Trophoblast cell (in vitro differentiated cells and primary cell): ENCODE results near the gene UBE2U.
A peak's percentile ranks its signal among the peaks of the same experiment; 100 is the strongest.

ENCODE experiments used
- DNase-seq, 2 donors: peaks; one replicate each; pipeline ENCODE4 v3.0.0-alpha.2; 2016
- H2AFZ ChIP-seq: 2 replicates; pipeline ENCODE4 v1.6.1; 2013; ENCODE audit warnings: low read length, moderate library complexity, mild to moderate bottlenecking; ENCODE audit not compliant: insufficient read depth, poor library complexity
- H2AK5ac ChIP-seq: 2 replicates; pipeline ENCODE4 v1.6.1; 2013; ENCODE audit warnings: mild to moderate bottlenecking, low read length
- H2BK120ac ChIP-seq: 2 replicates; pipeline ENCODE4 v1.6.1; 2013; ENCODE audit warnings: low read length, mild to moderate bottlenecking, moderate library complexity; ENCODE audit not compliant: insufficient read depth, poor library complexity
- H2BK12ac ChIP-seq: 2 replicates; pipeline ENCODE4 v1.6.1; 2013; ENCODE audit warnings: mild to moderate bottlenecking, low read length, moderate library complexity
- H2BK5ac ChIP-seq: 2 replicates; pipeline ENCODE4 v1.6.1; 2013; ENCODE audit warnings: low read length, low read depth, moderate library complexity, mild to moderate bottlenecking; ENCODE audit not compliant: poor library complexity
- H3K14ac ChIP-seq: 2 replicates; pipeline ENCODE4 v1.6.1; 2013; ENCODE audit warnings: mild to moderate bottlenecking, low read length
- H3K18ac ChIP-seq: 2 replicates; pipeline ENCODE4 v1.6.1; 2013; ENCODE audit warnings: mild to moderate bottlenecking, low read length
- H3K23ac ChIP-seq: 2 replicates; pipeline ENCODE4 v1.6.1; 2013; ENCODE audit warnings: low read length
- H3K27ac ChIP-seq: 2 replicates; pipeline ENCODE4 v1.5.1; 2013; ENCODE audit warnings: low read depth, mild to moderate bottlenecking, inconsistent platforms, low read length, moderate library complexity
- H3K27me3 ChIP-seq: 2 replicates; pipeline ENCODE4 v1.6.1; 2013; ENCODE audit warnings: inconsistent platforms, mild to moderate bottlenecking, low read length, moderate library complexity; ENCODE audit not compliant: insufficient read depth
- H3K36me3 ChIP-seq, 2 experiments: 1 replicate in 1 of 2; 2 replicates in 1 of 2; pipeline ENCODE4 v1.6.1; 2013; ENCODE audit warnings: low read length in 2 of 2, mild to moderate bottlenecking in 2 of 2, moderate library complexity in 1 of 2; ENCODE audit not compliant: insufficient read depth in 2 of 2, control insufficient read depth in 1 of 2
- H3K4ac ChIP-seq: 2 replicates; pipeline ENCODE4 v1.6.1; 2013; ENCODE audit warnings: low read depth, mild to moderate bottlenecking, low read length, moderate library complexity
- H3K4me1 ChIP-seq, 2 experiments: 1 replicate in 1 of 2; 2 replicates in 1 of 2; pipeline ENCODE4 v1.6.1; 2013; ENCODE audit warnings: low read length in 2 of 2, mild to moderate bottlenecking in 2 of 2, moderate library complexity in 1 of 2; ENCODE audit not compliant: insufficient read depth in 2 of 2, control insufficient read depth in 1 of 2
- H3K4me2 ChIP-seq: 2 replicates; pipeline ENCODE4 v1.6.1; 2013; ENCODE audit warnings: inconsistent platforms, mild to moderate bottlenecking, low read length, moderate library complexity
- H3K4me3 ChIP-seq: 2 replicates; pipeline ENCODE4 v1.5.1; 2013; ENCODE audit warnings: mild to moderate bottlenecking, low read depth, low read length, inconsistent platforms
- H3K79me1 ChIP-seq: one replicate; pipeline ENCODE4 v1.6.1; 2013; ENCODE audit warnings: low read length
- H3K79me2 ChIP-seq: 2 replicates; pipeline ENCODE4 v1.6.1; 2013; ENCODE audit warnings: low read length, mild to moderate bottlenecking; ENCODE audit not compliant: control insufficient read depth, insufficient read depth, poor library complexity
- H3K9ac ChIP-seq: 2 replicates; pipeline ENCODE4 v1.6.1; 2013; ENCODE audit warnings: mild to moderate bottlenecking, low read length
- H3K9me3 ChIP-seq: 2 replicates; pipeline ENCODE4 v1.6.1; 2013; ENCODE audit warnings: low read depth, mild to moderate bottlenecking, control low read depth, inconsistent platforms, low read length; ENCODE audit not compliant: insufficient read depth
- H4K12ac ChIP-seq: 2 replicates; pipeline ENCODE4 v1.6.1; 2013; ENCODE audit warnings: low read depth, mild to moderate bottlenecking, low read length, moderate library complexity
- H4K8ac ChIP-seq: 2 replicates; pipeline ENCODE4 v1.6.1; 2013; ENCODE audit warnings: low read depth, mild to moderate bottlenecking, low read length, moderate library complexity
- H4K91ac ChIP-seq: one replicate; pipeline ENCODE4 v1.6.1; 2013; ENCODE audit warnings: low read depth, mild to moderate bottlenecking, low read length, moderate library complexity
- WGBS: extraction: QIAGEN DNeasy Blood & Tissue Kit; methylation state at CpG from one replicate; pipeline ENCODE4 v1.1.7; 2013; ENCODE audit warnings: missing lambda C conversion rate; ENCODE audit not compliant: insufficient read length, insufficient coverage; ENCODE audit errors: extremely low coverage; 5-methylcytosine and 5-hydroxymethylcytosine counted together

The UBE2U gene

GRCh38 chr1:64229307-64229706, 25.9 kb downstream of the UBE2U start:
- no peak for DNase-seq
- no peak overlapping the region for H3K4ac ChIP-seq
- no peak overlapping the region for H2AFZ ChIP-seq
- H3K18ac ChIP-seq = no peak overlapping the region
- peaks cover 1% of the 10 kb centered on the region for H3K79me1 ChIP-seq
- H3K27me3 ChIP-seq = no peaks in the 10 kb centered on the region
- H3K23ac ChIP-seq = no peak overlapping the region
- H3K36me3 ChIP-seq = no peaks in the 10 kb centered on the region
- no peak overlapping the region for H2AK5ac ChIP-seq
- no peak overlapping the region for H3K4me3 ChIP-seq
- peak overlapping the region; percentile 68 for H4K91ac ChIP-seq
- no peaks in the 10 kb centered on the region for H3K9me3 ChIP-seq
- no peak overlapping the region for H3K27ac ChIP-seq
- H3K9ac ChIP-seq = no peak overlapping the region
- H2BK5ac ChIP-seq = peak overlapping the region; percentile 49
- peak overlapping the region; percentile 33 for H2BK120ac ChIP-seq
- H3K14ac ChIP-seq = no peak overlapping the region
- no peaks in the 10 kb centered on the region for H3K79me2 ChIP-seq
- no peaks in the 10 kb centered on the region for H3K4me1 ChIP-seq
- H4K12ac ChIP-seq = no peak overlapping the region
- WGBS = no CpG with 5 or more reads among the region's 3 CpGs
- H2BK12ac ChIP-seq = peak overlapping the region; percentile 87
- peak overlapping the region; percentile 19 for H4K8ac ChIP-seq
- H3K4me2 ChIP-seq = no peak overlapping the region

- no peaks in the 10 kb centered on the region for H3K9me3 ChIP-seq
- H3K23ac ChIP-seq = no peak overlapping the region
- H3K4me2 ChIP-seq = no peak overlapping the region
- no peak overlapping the region for H2BK12ac ChIP-seq
- no peak overlapping the region for H2AK5ac ChIP-seq
- H3K79me2 ChIP-seq = no peaks in the 10 kb centered on the region
- no peaks in the 10 kb centered on the region for H3K27me3 ChIP-seq
- H3K4ac ChIP-seq = no peak overlapping the region
- no peak overlapping the region for H2BK120ac ChIP-seq
- peaks cover 1% of the 10 kb centered on the region for H3K79me1 ChIP-seq
- no peak overlapping the region for H4K8ac ChIP-seq
- no peak overlapping the region for H3K4me3 ChIP-seq
- H3K27ac ChIP-seq = no peak overlapping the region
- DNase-seq = no peak
- no peaks in the 10 kb centered on the region for H3K36me3 ChIP-seq
- no peak overlapping the region for H4K91ac ChIP-seq
- H3K9ac ChIP-seq = no peak overlapping the region
- H3K4me1 ChIP-seq = no peaks in the 10 kb centered on the region
- no peak overlapping the region for H4K12ac ChIP-seq
- no peak overlapping the region for H2AFZ ChIP-seq
- no peak overlapping the region for H3K14ac ChIP-seq
- no CpG with 5 or more reads among the region's 4 CpGs for WGBS
- no peak overlapping the region for H3K18ac ChIP-seq
- H2BK5ac ChIP-seq = no peak overlapping the region
Measured at GRCh38 chr1:64231153-64231552, 27.7 kb downstream of the UBE2U start.

GRCh38 chr1:64231654-64232053, 28.2 kb downstream of the UBE2U start:
- H3K4me2 ChIP-seq = no peak overlapping the region
- H3K9me3 ChIP-seq = no peaks in the 10 kb centered on the region
- H3K18ac ChIP-seq = no peak overlapping the region

GRCh38 chr1:64234714-64235113, 31.3 kb downstream of the UBE2U start:
- H3K23ac ChIP-seq = no peak overlapping the region
- H4K91ac ChIP-seq = no peak overlapping the region
- no peak overlapping the region for H3K27ac ChIP-seq
- no peak overlapping the region for H3K4me3 ChIP-seq
- H3K4ac ChIP-seq = no peak overlapping the region
- no peak overlapping the region for H2BK120ac ChIP-seq
- H3K27me3 ChIP-seq = no peaks in the 10 kb centered on the region
- H2AFZ ChIP-seq = no peak overlapping the region
- H3K79me1 ChIP-seq = no peaks in the 10 kb centered on the region
- no peak overlapping the region for H2BK12ac ChIP-seq
- H3K9me3 ChIP-seq = no peaks in the 10 kb centered on the region
- no peak overlapping the region for H3K14ac ChIP-seq
- H4K8ac ChIP-seq = no peak overlapping the region
- no peak overlapping the region for H4K12ac ChIP-seq
- no peak overlapping the region for H2AK5ac ChIP-seq
- no peaks in the 10 kb centered on the region for H3K4me1 ChIP-seq
- H3K79me2 ChIP-seq = no peaks in the 10 kb centered on the region
- no peak overlapping the region for H2BK5ac ChIP-seq
- H3K4me2 ChIP-seq = no peak overlapping the region
- no peak for DNase-seq
- H3K9ac ChIP-seq = no peak overlapping the region
- H3K18ac ChIP-seq = no peak overlapping the region
- no peaks in the 10 kb centered on the region for H3K36me3 ChIP-seq

More at GRCh38 chr1:64231654-64232053, 28.2 kb downstream of the UBE2U start:
- no peak for DNase-seq
- Histone ChIP-seq H3K4me3 (no peak overlapping the region), H4K12ac (no peak overlapping the region), H3K27me3 (no peaks in the 10 kb centered on the region), H2BK5ac (no peak overlapping the region), H2BK12ac (no peak overlapping the region), H3K9ac (no peak overlapping the region), H3K4ac (no peak overlapping the region), H3K23ac (no peak overlapping the region), H3K79me1 (peaks cover 1% of the 10 kb centered on the region), H3K27ac (no peak overlapping the region), H2AFZ (no peak overlapping the region), H3K14ac (no peak overlapping the region), H4K91ac (no peak overlapping the region), H3K4me1 (no peaks in the 10 kb centered on the region), H3K79me2 (no peaks in the 10 kb centered on the region), H4K8ac (no peak overlapping the region), H3K36me3 (no peaks in the 10 kb centered on the region), H2BK120ac (no peak overlapping the region), H2AK5ac (no peak overlapping the region)

- Histone ChIP-seq H3K79me2 (no peaks in the 10 kb centered on the region), H4K12ac (no peak overlapping the region), H3K9me3 (no peaks in the 10 kb centered on the region), H3K4ac (no peak overlapping the region), H2BK120ac (no peak overlapping the region), H3K27me3 (no peaks in the 10 kb centered on the region), H4K91ac (no peak overlapping the region), H3K9ac (no peak overlapping the region), H4K8ac (no peak overlapping the region), H3K14ac (no peak overlapping the region), H3K4me3 (no peak overlapping the region), H3K4me1 (no peaks in the 10 kb centered on the region), H2AK5ac (no peak overlapping the region), H2AFZ (no peak overlapping the region), H2BK12ac (no peak overlapping the region), H3K36me3 (no peaks in the 10 kb centered on the region), H3K4me2 (no peak overlapping the region), H3K27ac (no peak overlapping the region), H3K18ac (no peak overlapping the region), H2BK5ac (no peak overlapping the region), H3K23ac (no peak overlapping the region), H3K79me1 (no peaks in the 10 kb centered on the region)
- DNase-seq = peak; percentile 25 to 55
Measured at GRCh38 chr1:64235181-64235580, 31.8 kb downstream of the UBE2U start.
